ENCODE measurements around the gene PLCB1. TPM values are rescaled to one million over a fixed set of nuclear protein-coding genes. Genes with fewer than 3 reads are reported as not detected.

The PLCB1 gene
- total and polyA plus RNA-seq, 2 of the 4 experiments (the other 2 are of a cell fraction), result 5.6 to 16.1 TPM

DNA sequence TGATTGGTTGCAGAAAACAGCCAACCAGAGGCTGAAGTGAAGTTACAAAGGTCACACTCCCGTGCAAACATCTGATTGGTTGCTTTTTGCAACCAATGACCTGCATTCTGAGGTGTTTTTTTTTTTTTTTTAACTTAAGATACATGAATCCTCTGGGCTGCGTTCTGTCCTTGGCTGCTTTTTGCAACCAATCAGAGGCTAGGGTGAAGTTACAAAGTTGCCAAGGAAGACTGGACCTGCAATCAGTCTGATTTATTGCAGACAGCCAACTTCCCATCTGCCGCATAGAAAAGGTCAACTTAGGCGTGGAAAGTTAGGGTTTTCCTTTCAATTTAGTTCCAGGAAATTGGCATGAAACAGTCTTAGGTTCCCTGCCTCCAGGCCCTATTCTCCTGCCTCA is 292.9 kb downstream of the PLCB1 start:
- Histone ChIP-seq H4K91ac (ENCODE audit: insufficient read depth, low read depth, low read length) (no peak overlapping the region), H3K14ac (replicated peaks; ENCODE audit: low read depth, low read length) (0 out of 2 replicates have a peak overlapping the region, but pooled peaks have one; percentile 8), H2AFZ (replicated peaks; ENCODE audit: low read length, poor library complexity) (no peak overlapping the region), H4K8ac (ENCODE audit: low read depth in 2 of 2, low read length in 2 of 2) (no peak overlapping the region), H3K4me2 (ENCODE audit: low read depth, low read length) (no peak overlapping the region), H3K9me1 (ENCODE audit: insufficient read depth, low read length) (peaks cover 4% of the 10 kb centered on the region; the same call in 1 of the 2 replicates), H2AK5ac (ENCODE audit: low read depth, low read length) (peak overlapping the region; percentile 20; the same call in 1 of the 2 replicates), H2AK9ac (replicated peaks; ENCODE audit: low read depth, low read length, poor library complexity) (peak overlapping the region; percentile 16), H3K9me3 (ENCODE audit: control insufficient read depth, insufficient read depth, low read length) (no peaks in the 10 kb centered on the region), H3K27ac (ENCODE audit: insufficient read depth, low read length) (no peak overlapping the region), H2BK120ac (ENCODE audit: low read depth, low read length) (no peak overlapping the region), H4K20me1 (ENCODE audit: insufficient read depth, low read length) (no peaks in the 10 kb centered on the region), H3K4me3 (ENCODE audit: insufficient read depth, low read depth, low read length) (no peak overlapping the region), H4K5ac (ENCODE audit: low read depth, low read length) (no peak overlapping the region), H2BK5ac (ENCODE audit: low read depth, low read length, poor library complexity, severe bottlenecking) (no peak overlapping the region), H3K4me1 (ENCODE audit: control insufficient read depth, insufficient read depth, low read length) (peaks cover 6% of the 10 kb centered on the region; the same call in 1 of the 2 replicates), H3K27me3 (ENCODE audit: control insufficient read depth, insufficient read depth, low read length) (no peaks in the 10 kb centered on the region), H3K79me1 (ENCODE audit: low read depth in 1 of 2, low read length in 2 of 2) (peaks cover 0 to 4% of the 10 kb centered on the region in 2 experiments; a peak in 1 of 4 replicates), H3K18ac (ENCODE audit: low read depth, low read length) (no peak overlapping the region), H3K36me3 (ENCODE audit: control insufficient read depth, insufficient read depth, low read length) (no peaks in the 10 kb centered on the region), H3K4ac (ENCODE audit: low read depth, low read length) (no peak overlapping the region), H3K9ac (ENCODE audit: low read depth, low read length) (no peak overlapping the region), H3K23ac (ENCODE audit: low read depth, low read length) (no peak overlapping the region), H2BK20ac (ENCODE audit: low read depth, low read length) (peak overlapping the region; percentile 43; the same call in 1 of the 2 replicates), H3K56ac (ENCODE audit: extremely low read depth, insufficient read depth, low read length) (no peak overlapping the region), H2BK15ac (ENCODE audit: low read depth, low read length) (peak overlapping the region; percentile 20; the same call in 1 of the 3 replicates)
- no TSS peak for BruUV-seq (replicated peaks)
- no peak for ATAC-seq (ENCODE audit: low read depth)
- ChIA-PET CTCF (no interaction called here), POLR2A (ENCODE audit: unreplicated experiment) (no interaction called here)
- dilution Hi-C loops (cut with HindIII; ENCODE audit: low sequenced_read_pairs, unreplicated experiment) (no loop called here), intact Hi-C loops (cut with micrococcal nuclease) (no loop called here), in situ Hi-C loops (cut with MboI; ENCODE audit: low sequenced_read_pairs) (no loop called here)
- no peak for TF ChIP-seq SMC3 (IDR thresholded peaks at IDR 0.05; ENCODE audit: low read depth, low read length)
- TF ChIP-seq POLR2A (IDR thresholded peaks at IDR 0.05; ENCODE audit: low read depth, low read length), result no peak
- no peak for TF ChIP-seq MAFK (IDR thresholded peaks at IDR 0.05; ENCODE audit: low read depth, low read length)
- TF ChIP-seq CEBPB (IDR thresholded peaks at IDR 0.05; ENCODE audit: low read depth, low read length), result no peak
- no peak for TF ChIP-seq RFX5 (IDR thresholded peaks at IDR 0.05; ENCODE audit: low read depth, low read length)
- no peak for TF ChIP-seq MXI1 (IDR thresholded peaks at IDR 0.05; ENCODE audit: borderline replicate concordance, low read depth, low read length)
- no peak for TF ChIP-seq CTCF (conservative IDR thresholded peaks at IDR 0.05; ENCODE audit: low read depth, low read length)
- TF ChIP-seq MAZ (IDR thresholded peaks at IDR 0.05; ENCODE audit: borderline replicate concordance, low read depth, low read length), result no peak
- no peak for TF ChIP-seq ELK1 (IDR thresholded peaks at IDR 0.05; ENCODE audit: borderline replicate concordance, low read depth, low read length)
- no peak for TF ChIP-seq CHD1 (IDR thresholded peaks at IDR 0.05; ENCODE audit: low read depth, low read length)
- DNase-seq, result no peak
- WGBS, 2 experiments (ENCODE audit: extremely low coverage in 2 of 2, insufficient read length in 1 of 2), result 92% methylated on average over 2 of the region's 4 CpGs; no CpG with 5 or more reads in 1 of the 2 experiments
